OCI-LY7 (cell line): ENCODE results near the gene GOLGA8M. TPM values are rescaled to one million over a fixed set of nuclear protein-coding genes. Genes with fewer than 3 reads are reported as not detected.
"Not testable (repeated sequence)": the region's sequence is repeated elsewhere in the genome, so short reads cannot be mapped to it uniquely, and the experiment has no call there.

ENCODE experiments used
- BruUV-seq: library from RNA; stranded (reverse); fragments of 400-500 nt; replicated peaks from 2 replicates; lab custom pipeline; 2021; lab: Mats Ljungman, UMichigan
- CTCF ChIA-PET: fragments of 300-600 bp; sonication (Branson Sonifier 250); formaldehyde crosslinking; loops from one replicate; lab custom pipeline; 2022; ENCODE audit warnings: antibody characterized with exemption; ENCODE audit not compliant: unreplicated experiment; lab: Charles Lee
- POLR2A ChIA-PET: fragments of 300-600 bp; sonication (Branson Sonifier 250); formaldehyde crosslinking; loops from one replicate; lab custom pipeline; 2022; ENCODE audit warnings: antibody characterized with exemption; lab: Charles Lee
- DNase-seq: peaks from one replicate; pipeline ENCODE4 v3.0.0-alpha.2; 2015; ENCODE audit warnings: low spot score
- H2AFZ ChIP-seq: fragments of 200-600 bp; sonication (generic), shearing (Covaris generic); 2 replicates; pipeline ENCODE4 v1.6.1; 2014; ENCODE audit warnings: mild to moderate bottlenecking, antibody characterized with exemption, low read length, moderate library complexity
- H3K27ac ChIP-seq: fragments of 200-600 bp; sonication (generic); 2 replicates; pipeline ENCODE4 v1.5.1; 2014; ENCODE audit warnings: mixed run types, low read depth, mild to moderate bottlenecking, moderate library complexity, low read length, inconsistent platforms; ENCODE audit not compliant: poor library complexity, severe bottlenecking
- H3K36me3 ChIP-seq: fragments of 200-600 bp; sonication (generic); 2 replicates; pipeline ENCODE4 v1.6.1; 2014; ENCODE audit warnings: mild to moderate bottlenecking, antibody characterized with exemption, low read length, moderate library complexity, mixed read lengths; ENCODE audit not compliant: insufficient read depth
- H3K4me1 ChIP-seq: fragments of 200-600 bp; sonication (generic); 2 replicates; pipeline ENCODE4 v1.5.1; 2014; ENCODE audit warnings: mild to moderate bottlenecking, low read length; ENCODE audit not compliant: insufficient read depth, poor library complexity, severe bottlenecking
- H3K4me2 ChIP-seq: fragments of 200-600 bp; sonication (generic); 2 replicates; pipeline ENCODE4 v1.6.1; 2014; ENCODE audit warnings: mild to moderate bottlenecking, low read length
- H3K4me3 ChIP-seq: fragments of 200-600 bp; sonication (generic); 2 replicates; pipeline ENCODE4 v1.5.1; 2014; ENCODE audit warnings: mild to moderate bottlenecking, low read depth, low read length; ENCODE audit not compliant: poor library complexity, severe bottlenecking
- H3K79me2 ChIP-seq: fragments of 200-600 bp; sonication (generic); 2 replicates; pipeline ENCODE4 v1.6.1; 2016; ENCODE audit warnings: low read depth, mild to moderate bottlenecking, low read length, moderate library complexity, mixed read lengths; ENCODE audit not compliant: insufficient read depth
- H3K9me2 ChIP-seq: fragments of 200-600 bp; sonication (generic); 2 replicates; pipeline ENCODE4 v1.6.1; 2016; ENCODE audit warnings: mild to moderate bottlenecking, low read length, mixed read lengths; ENCODE audit not compliant: insufficient read depth
- H3K9me3 ChIP-seq: fragments of 200-600 bp; sonication (generic); 2 replicates; pipeline ENCODE4 v1.6.1; 2014; ENCODE audit warnings: mild to moderate bottlenecking, mixed run types, low read length, mixed read lengths
- H4K20me1 ChIP-seq: fragments of 200-600 bp; sonication (generic); 2 replicates; pipeline ENCODE4 v1.6.1; 2014; ENCODE audit warnings: mild to moderate bottlenecking, antibody characterized with exemption, low read length, moderate library complexity, mixed read lengths; ENCODE audit not compliant: insufficient read depth
- CTCF ChIP-seq: fragments of 200-600 bp; sonication (generic); conservative IDR thresholded peaks from 2 replicates; pipeline ENCODE4 v1.5.1; 2014; ENCODE audit warnings: mild to moderate bottlenecking, antibody characterized with exemption, low read length, moderate library complexity, mixed read lengths
- intact Hi-C: fragments of 100-400 bp; cut with micrococcal nuclease; formaldehyde crosslinking; loops from one replicate; pipeline ENCODE4 v1.10.0; 2022; ENCODE audit not compliant: unreplicated experiment
- total RNA-seq, 2 experiments: library from RNA; depleted of rRNA in 1 of 2; stranded (reverse); fragments of >200 nt in 1 of 2; shearing (Covaris generic) in 1 of 2; gene quantifications; 2 replicates each; pipeline ENCODE4 v1.2.3, GENCODE V29; 2014 to 2022

Gene GOLGA8M
- total RNA-seq, 2 experiments from 2014 or later: not detected

GRCh38 chr15:28703927-28704326 lies 8.3 kb downstream of the GOLGA8M start:
- H3K79me2 ChIP-seq, H3K27ac ChIP-seq, POLR2A ChIA-PET, H4K20me1 ChIP-seq, BruUV-seq, H3K9me3 ChIP-seq, intact Hi-C loops, H3K4me1 ChIP-seq, H3K9me2 ChIP-seq, H2AFZ ChIP-seq, H3K4me2 ChIP-seq, DNase-seq, CTCF ChIA-PET, H3K36me3 ChIP-seq, H3K4me3 ChIP-seq: not testable (repeated sequence)
- TF ChIP-seq CTCF: peak; percentile 42; the same call in 1 of the 2 replicates

- CTCF ChIA-PET, DNase-seq, H3K79me2 ChIP-seq, H2AFZ ChIP-seq, H3K4me2 ChIP-seq, H3K4me3 ChIP-seq, BruUV-seq, H3K27ac ChIP-seq, H3K36me3 ChIP-seq, H3K9me3 ChIP-seq, H3K9me2 ChIP-seq, H4K20me1 ChIP-seq, POLR2A ChIA-PET, intact Hi-C loops, H3K4me1 ChIP-seq: not testable (repeated sequence)
Measured at GRCh38 chr15:28702427-28702826, 9.8 kb downstream of the GOLGA8M start.

GRCh38 chr15:28694006-28694751 lies 18.0 kb downstream of the GOLGA8M start:
- DNase-seq, H3K36me3 ChIP-seq, intact Hi-C loops, H3K9me2 ChIP-seq, H3K79me2 ChIP-seq, H3K4me2 ChIP-seq, H4K20me1 ChIP-seq, H3K27ac ChIP-seq, H2AFZ ChIP-seq, BruUV-seq, CTCF ChIA-PET, H3K9me3 ChIP-seq, H3K4me1 ChIP-seq, H3K4me3 ChIP-seq, POLR2A ChIA-PET: not testable (repeated sequence)

- H3K4me1 ChIP-seq, H3K9me3 ChIP-seq, DNase-seq, H3K27ac ChIP-seq, H3K4me2 ChIP-seq, POLR2A ChIA-PET, H3K9me2 ChIP-seq, H4K20me1 ChIP-seq, BruUV-seq, H3K79me2 ChIP-seq, H3K36me3 ChIP-seq, H2AFZ ChIP-seq, intact Hi-C loops, CTCF ChIA-PET, H3K4me3 ChIP-seq: not testable (repeated sequence)
Measured at GRCh38 chr15:28693021-28693420, 19.2 kb downstream of the GOLGA8M start.

GRCh38 chr15:28673533-28673932 lies 38.7 kb downstream of the GOLGA8M start:
- H3K9me3 ChIP-seq, BruUV-seq, H3K4me3 ChIP-seq, intact Hi-C loops, DNase-seq, H3K4me2 ChIP-seq, CTCF ChIA-PET, POLR2A ChIA-PET, H3K27ac ChIP-seq, H3K9me2 ChIP-seq, H3K36me3 ChIP-seq, H2AFZ ChIP-seq, H3K4me1 ChIP-seq, H3K79me2 ChIP-seq, H4K20me1 ChIP-seq: not testable (repeated sequence)

- H3K9me3 ChIP-seq, DNase-seq, intact Hi-C loops, CTCF ChIA-PET, H3K4me2 ChIP-seq, H3K36me3 ChIP-seq, H3K9me2 ChIP-seq, H4K20me1 ChIP-seq, H3K4me1 ChIP-seq, H3K79me2 ChIP-seq, BruUV-seq, H2AFZ ChIP-seq, POLR2A ChIA-PET, H3K27ac ChIP-seq, H3K4me3 ChIP-seq: not testable (repeated sequence)
Measured at GRCh38 chr15:28672122-28672521, 40.1 kb downstream of the GOLGA8M start.
